Fibroblast of skin of left quadriceps (primary cell): ENCODE data around the gene CST8.

Experiments
- DNase-seq, 2 experiments: peaks; one replicate each; pipeline ENCODE4 v3.0.0-alpha.2; 2013; ENCODE audit warnings: low read depth in 2 of 2

CST8 gene

GRCh38 chr20:23476015-23476754 is 14.7 kb upstream of the CST8 start:
- no peak for DNase-seq

DNA sequence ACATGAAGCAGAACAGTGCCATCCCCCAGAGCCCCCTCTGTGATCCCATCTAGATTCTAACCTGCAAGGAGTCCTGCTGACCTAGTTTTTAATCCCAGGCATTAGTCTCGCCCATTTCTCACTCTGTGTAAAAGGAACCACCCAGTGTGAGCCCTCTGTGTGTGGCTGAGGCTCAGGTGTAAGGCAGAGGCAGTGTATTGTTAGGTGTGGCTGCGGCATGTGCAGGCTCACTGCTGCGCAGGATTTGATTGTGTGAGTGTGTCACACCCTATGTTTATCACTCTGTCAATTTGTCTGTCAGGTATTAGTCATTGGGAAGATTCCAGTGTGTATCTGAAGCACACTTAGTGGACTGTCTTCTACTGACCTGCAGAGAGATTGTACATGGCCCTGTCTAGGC is 13.7 kb upstream of the CST8 start:
- DNase-seq, result no peak

DNA sequence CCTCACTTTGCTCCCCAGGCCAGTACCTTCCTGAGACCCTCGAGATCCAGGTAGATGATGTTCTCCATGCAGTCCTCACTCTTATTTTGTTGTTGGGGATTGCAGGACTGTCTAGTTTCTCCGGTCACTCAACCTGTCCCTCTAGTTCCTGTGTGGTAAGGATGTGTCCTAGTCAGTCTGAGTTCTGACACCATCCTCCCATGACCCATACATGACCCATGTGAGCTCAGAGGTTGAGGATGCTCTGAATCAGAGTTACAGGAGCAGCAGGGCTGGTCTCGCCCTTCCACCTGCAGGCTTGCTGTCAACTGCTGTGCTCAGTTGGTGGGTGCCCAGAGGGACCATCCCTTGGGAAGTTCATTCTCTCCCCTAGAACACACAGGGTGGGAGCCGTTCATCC is 11.9 kb upstream of the CST8 start:
- DNase-seq, result no peak

DNA sequence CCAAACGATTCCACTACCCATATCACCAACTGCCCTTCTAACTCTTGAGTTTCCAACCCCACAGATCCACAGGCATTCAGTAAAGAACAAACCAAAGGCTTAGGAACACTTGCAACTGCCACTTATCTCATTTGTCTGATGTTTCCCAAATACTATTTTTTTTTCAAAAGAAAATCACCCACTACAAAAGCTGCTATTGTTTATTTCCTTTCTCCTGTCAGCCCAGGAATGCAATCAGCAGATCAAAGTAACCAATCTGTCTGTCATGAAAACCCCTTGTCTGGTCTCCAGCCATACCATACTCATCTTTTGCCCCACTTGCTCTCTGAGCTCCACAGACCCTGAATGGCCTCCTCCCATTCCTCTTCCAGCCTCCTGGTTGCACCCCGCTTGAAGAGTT is 8.8 kb upstream of the CST8 start:
- no peak for DNase-seq

DNA sequence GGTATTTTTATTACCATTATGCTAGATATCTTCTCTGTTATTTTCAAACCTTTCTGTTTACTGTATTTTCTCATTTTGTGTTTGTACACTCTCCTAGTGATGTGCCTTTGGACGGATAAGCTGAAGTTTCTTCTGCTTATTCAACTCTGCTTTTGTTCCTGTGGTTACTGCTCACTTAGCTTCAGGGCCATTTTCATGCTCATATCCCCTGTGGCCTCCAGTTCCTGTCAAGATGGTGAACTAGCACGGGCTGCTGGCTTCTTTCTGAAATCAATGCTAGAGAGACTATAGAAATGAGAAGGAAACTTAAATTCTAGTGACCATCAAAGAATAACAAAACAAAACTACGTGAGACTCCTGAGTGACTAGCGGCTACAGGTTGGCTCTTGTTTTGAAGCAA is 6.8 kb upstream of the CST8 start:
- DNase-seq, result no peak

- no peak for DNase-seq
Measured at GRCh38 chr20:23488470-23488869, 2.4 kb upstream of the CST8 start.

DNA sequence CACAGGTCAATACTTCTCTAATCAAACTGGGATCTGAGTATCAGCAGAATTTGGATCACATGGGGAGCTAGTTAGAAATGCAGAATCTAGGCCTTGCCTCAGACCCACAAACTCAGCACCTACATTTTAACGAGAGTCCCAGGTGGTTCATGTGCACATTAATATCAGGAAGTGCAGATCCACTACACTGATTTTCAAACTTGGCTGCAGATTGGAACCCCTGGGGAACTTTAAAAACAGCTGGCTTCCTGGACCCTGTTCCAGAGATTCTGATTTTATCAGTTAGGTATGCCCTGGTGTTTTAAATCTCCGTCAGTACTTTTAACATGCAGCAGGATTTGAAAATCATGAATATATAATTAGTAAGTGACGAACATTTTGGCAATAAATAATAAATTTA is 1.9 kb upstream of the CST8 start:
- DNase-seq, result no peak

GRCh38 chr20:23492292-23492691 is 1.4 kb downstream of the CST8 start:
- DNase-seq, result no peak

- DNase-seq, result no peak
Measured at GRCh38 chr20:23493172-23493772, 2.4 kb downstream of the CST8 start.

- DNase-seq, result no peak
Measured at GRCh38 chr20:23497536-23497935, 6.6 kb downstream of the CST8 start.

DNA sequence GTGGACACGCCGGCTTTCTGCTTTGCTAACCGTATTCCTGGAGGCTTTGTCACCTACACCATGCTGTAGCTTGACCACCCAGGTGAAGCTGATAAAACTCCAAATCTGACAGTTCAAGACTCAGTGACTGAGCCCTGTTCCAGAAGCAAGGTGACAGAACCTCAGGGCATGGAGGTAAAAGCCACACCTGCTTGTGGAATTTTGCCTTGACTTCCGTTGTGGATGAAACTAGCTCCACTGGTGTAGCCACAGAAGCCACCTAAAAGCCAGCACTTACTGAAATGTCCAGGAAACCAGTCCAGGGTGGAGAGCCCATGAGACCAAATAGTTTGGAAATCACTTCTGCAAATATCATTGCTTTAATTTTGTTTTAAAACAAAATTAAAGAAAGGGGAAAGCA is 11.0 kb downstream of the CST8 start:
- no peak for DNase-seq

DNA sequence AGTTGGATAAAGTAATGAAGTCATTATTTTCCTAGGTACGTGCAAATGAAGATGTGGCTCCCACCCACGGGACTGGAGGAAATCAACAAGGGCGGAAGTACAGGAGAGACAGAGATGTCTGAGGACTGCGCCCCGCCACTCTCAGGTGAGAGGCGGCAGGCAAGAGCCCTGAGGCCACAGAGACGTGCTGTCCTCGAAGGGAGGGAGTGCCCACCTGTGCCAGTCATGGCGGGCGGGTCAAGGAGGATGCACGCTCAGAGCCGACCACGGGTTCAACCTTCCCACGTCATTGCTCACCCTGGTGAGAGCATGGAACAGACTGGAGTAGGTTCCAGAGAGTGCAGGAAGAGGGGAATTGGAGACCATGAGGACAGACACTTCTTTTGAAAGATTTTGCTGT is 12.7 kb downstream of the CST8 start:
- no peak for DNase-seq

DNA sequence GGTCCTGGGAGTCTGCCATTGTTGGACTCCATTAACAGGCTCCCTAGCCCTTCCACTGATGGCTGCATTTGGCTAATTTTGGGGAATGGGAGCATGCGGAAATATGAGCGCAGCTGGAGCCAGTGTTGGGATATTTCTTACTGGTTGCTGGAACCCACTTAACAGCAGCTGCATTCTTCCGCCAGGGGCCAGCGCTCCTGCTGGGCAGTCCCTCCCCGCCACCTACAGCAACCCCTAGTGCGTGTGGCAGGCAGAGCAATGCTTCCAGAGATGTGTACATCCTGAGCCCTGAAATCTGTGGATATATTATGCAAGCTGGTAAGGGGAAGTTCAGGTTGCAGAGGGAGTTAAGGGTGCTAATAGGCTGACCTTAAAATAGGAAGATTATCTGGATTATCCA is 16.4 kb downstream of the CST8 start:
- DNase-seq, result no peak

GRCh38 chr20:23508449-23509229 is 17.7 kb downstream of the CST8 start:
- no peak for DNase-seq

GRCh38 chr20:23509247-23509913 is 18.5 kb downstream of the CST8 start:
- no peak for DNase-seq

GRCh38 chr20:23510000-23510590 is 19.2 kb downstream of the CST8 start:
- DNase-seq, result no peak

GRCh38 chr20:23513164-23513563 is 22.2 kb downstream of the CST8 start:
- no peak for DNase-seq

DNA sequence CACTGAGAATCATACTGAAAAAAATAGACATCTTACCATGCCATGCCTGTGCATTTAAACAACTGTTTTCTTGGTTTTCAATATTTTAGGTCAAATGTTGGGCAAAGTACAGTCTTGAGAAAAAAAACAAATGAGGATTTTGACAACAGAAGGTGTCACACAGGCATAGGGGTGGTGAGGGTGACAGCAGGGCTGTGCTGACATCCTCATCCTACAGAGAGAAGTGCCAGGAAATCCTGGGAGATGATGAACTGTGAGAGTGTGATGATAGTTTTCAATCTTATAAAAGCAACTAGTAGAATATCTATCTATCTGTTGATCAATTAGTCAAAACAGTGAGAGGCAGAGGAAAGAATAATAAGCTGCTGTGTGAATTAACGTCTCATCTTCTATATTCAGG is 23.9 kb downstream of the CST8 start:
- no peak for DNase-seq

DNA sequence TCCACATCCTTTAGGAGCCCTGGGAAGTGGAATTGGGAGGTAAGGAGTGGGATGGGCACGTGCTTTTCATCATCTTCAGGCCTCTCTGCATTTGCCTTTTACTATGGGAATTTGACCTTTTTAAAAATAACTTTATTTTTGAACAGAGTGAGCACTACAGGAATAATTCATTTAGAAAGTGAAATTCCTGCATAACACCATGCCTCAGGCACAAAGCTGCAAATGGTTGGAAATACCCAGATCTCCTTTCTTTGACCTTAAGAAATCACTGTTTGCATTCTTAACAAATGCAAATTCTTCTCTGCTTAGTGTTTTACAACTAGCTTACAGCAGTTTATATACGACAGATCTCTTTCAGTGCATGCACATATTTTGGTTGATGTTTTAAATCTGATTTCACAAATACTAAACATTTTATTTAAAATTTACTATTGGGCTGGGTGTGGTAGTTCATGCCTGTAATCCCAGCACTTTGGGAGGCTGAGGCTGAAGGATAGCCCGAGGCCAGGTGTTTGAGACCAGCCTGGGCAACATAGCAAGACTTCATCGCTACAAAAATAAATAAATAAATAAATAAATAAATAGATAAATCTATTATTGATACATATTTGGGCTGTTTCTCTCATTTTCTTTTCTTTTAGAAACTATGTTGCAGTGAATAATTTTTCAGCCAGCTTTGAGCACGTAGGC is 24.5 kb downstream of the CST8 start:
- no peak for DNase-seq

GRCh38 chr20:23517719-23518118 is 26.8 kb downstream of the CST8 start:
- no peak for DNase-seq

DNA sequence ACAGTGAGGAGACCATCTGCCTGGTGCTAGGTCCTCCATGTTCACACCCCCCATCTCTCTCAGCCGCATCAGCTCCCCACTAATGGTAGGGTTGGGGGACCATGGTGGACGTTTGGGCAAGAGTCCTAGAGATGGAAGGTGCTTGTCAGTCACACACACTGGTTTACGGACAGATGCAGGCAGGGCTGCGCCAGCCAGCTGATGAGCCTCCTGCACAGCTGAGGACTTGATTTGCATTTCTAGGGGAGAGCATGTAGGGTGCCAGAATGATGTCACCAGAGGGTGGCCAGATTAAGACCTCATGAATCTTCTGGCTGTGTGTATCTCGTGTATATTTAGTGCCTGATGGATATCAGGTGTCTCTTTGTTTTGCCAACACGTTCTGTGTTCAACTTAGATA is 28.6 kb downstream of the CST8 start:
- DNase-seq, result no peak

DNA sequence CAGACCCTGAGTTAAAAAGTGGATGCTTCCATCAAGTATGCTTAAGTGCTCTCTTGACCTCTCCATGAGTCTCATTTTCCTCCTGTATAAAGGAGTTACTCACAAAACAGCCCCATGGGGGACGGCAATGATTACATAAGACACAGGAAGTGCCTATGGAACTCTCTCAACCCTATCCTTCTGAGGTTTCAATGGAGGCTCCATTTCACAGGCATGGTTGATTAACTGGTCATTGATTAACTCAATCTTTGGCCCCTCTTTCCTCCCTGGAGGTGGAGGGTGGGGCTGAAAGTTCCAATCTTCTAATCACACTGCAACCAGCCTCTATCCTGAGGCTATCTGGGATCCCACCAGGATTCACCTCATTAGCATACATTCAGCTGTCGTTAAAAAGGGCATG is 29.3 kb downstream of the CST8 start:
- DNase-seq, result no peak
